Fibroblast of peridontal ligament (primary cell): Measurements from ENCODE around the gene NFKBIL1.
A peak's percentile ranks its signal among the peaks of the same experiment; 100 is the strongest.

ENCODE experiments used
- DNase-seq: peaks from one replicate; pipeline ENCODE4 v3.0.0-alpha.2; 2010; ENCODE audit errors: extremely low read depth

Gene NFKBIL1

GRCh38 chr6:31559958-31560696, 12.7 kb downstream of the NFKBIL1 start:
- peak; percentile 11 for DNase-seq

GRCh38 chr6:31560697-31561058, 13.3 kb downstream of the NFKBIL1 start:
- no peak for DNase-seq

- no peak for DNase-seq
These were observed 20.3 kb downstream of the NFKBIL1 start for GRCh38 chr6:31567531-31568370.

- DNase-seq = no peak
These were observed 21.1 kb downstream of the NFKBIL1 start for GRCh38 chr6:31568537-31568961.

- no peak for DNase-seq
These were observed 22.6 kb downstream of the NFKBIL1 start for GRCh38 chr6:31569861-31570536.

GRCh38 chr6:31572041-31572911, 24.9 kb downstream of the NFKBIL1 start, which contains the start of gene LTA:
Gene LTA, plus strand, starts transcription at chr6:31572289. Its CDS starts 454 bp downstream, at chr6:31572743.
- DNase-seq = no peak

- no peak for DNase-seq
These were observed 26.1 kb downstream of the NFKBIL1 start for GRCh38 chr6:31573239-31574105.

- DNase-seq = no peak
These were observed 27.0 kb downstream of the NFKBIL1 start for GRCh38 chr6:31574106-31575061.

GRCh38 chr6:31575335-31575901, 28.0 kb downstream of the NFKBIL1 start, which contains the start of gene TNF:
Gene TNF, plus strand, starts transcription at chr6:31575565. Its CDS starts 177 bp downstream, at chr6:31575742.
- no peak for DNase-seq

- no peak for DNase-seq
These were observed 28.7 kb downstream of the NFKBIL1 start for GRCh38 chr6:31575952-31576685.

- DNase-seq = no peak
These were observed 29.6 kb downstream of the NFKBIL1 start for GRCh38 chr6:31576897-31577578.

GRCh38 chr6:31577579-31577966, 30.2 kb downstream of the NFKBIL1 start:
- DNase-seq = no peak

- no peak for DNase-seq
These were observed 31.0 kb downstream of the NFKBIL1 start for GRCh38 chr6:31578184-31579118.

GRCh38 chr6:31579119-31579505, 31.7 kb downstream of the NFKBIL1 start:
- no peak for DNase-seq

- no peak for DNase-seq
These were observed 32.4 kb downstream of the NFKBIL1 start for GRCh38 chr6:31579546-31580437.

- no peak for DNase-seq
These were observed 33.0 kb downstream of the NFKBIL1 start for GRCh38 chr6:31580438-31580740.
